Esophagus muscularis mucosa (tissue), 4 donors: ENCODE measurements around the gene CALCOCO1. TPM values are rescaled to one million over a fixed set of nuclear protein-coding genes. Genes with fewer than 3 reads are reported as not detected.

ENCODE experiments used
- DNase-seq: peaks from one replicate; pipeline ENCODE4 v3.0.0-alpha.2; 2017; ENCODE audit errors: extremely low spot score
- H3K27ac ChIP-seq, 4 donors: fragments of 200-600 bp; sonication (generic); replicated peaks in 1 of 4; 1 replicate in 3 of 4; 2 replicates in 1 of 4; pipeline ENCODE4 v1.5.1; 2016 to 2019; ENCODE audit warnings: mild to moderate bottlenecking in 1 of 4
- H3K27me3 ChIP-seq, 4 donors: fragments of 200-600 bp; sonication (generic); one replicate each; pipeline versions ENCODE4 v1.5.1 to v1.6.0; 2016 to 2019
- H3K36me3 ChIP-seq, 4 donors: fragments of 200-600 bp; sonication (generic); one replicate each; pipeline ENCODE4 v1.5.1; 2016 to 2019
- H3K4me1 ChIP-seq, 4 donors: fragments of 200-600 bp; sonication (generic); one replicate each; pipeline ENCODE4 v1.5.1; 2016 to 2019
- H3K4me3 ChIP-seq, 4 donors: fragments of 200-600 bp; sonication (generic); 1 replicate in 2 of 4; 2 replicates in 2 of 4; pipeline ENCODE4 v1.5.1; 2016 to 2019; ENCODE audit warnings: mild to moderate bottlenecking in 4 of 4, moderate library complexity in 1 of 4
- H3K9me3 ChIP-seq, 4 donors: fragments of 200-600 bp; sonication (generic); 1 replicate in 3 of 4; 2 replicates in 1 of 4; pipeline ENCODE4 v1.5.1; 2016 to 2019
- EP300 ChIP-seq: sonication (generic); formaldehyde crosslinking; IDR thresholded peaks from one replicate; pipeline ENCODE4 v1.6.1; 2017; ENCODE audit warnings: antibody characterized with exemption
- POLR2A ChIP-seq: fragments of 450-650 bp; IDR thresholded peaks from one replicate; pipeline ENCODE4 v1.6.1; 2017; ENCODE audit warnings: antibody characterized with exemption, moderate library complexity, mild to moderate bottlenecking, low read depth
- POLR2AphosphoS5 ChIP-seq, 2 donors: sonication (generic); formaldehyde crosslinking; IDR thresholded peaks; one replicate each; pipeline ENCODE4 v1.6.1; 2017; ENCODE audit warnings: antibody characterized with exemption in 2 of 2
- whole genome bisulfite sequencing: methylation state at CpG from one replicate; pipeline ENCODE4 v1.1.5; 2018; 5-methylcytosine and 5-hydroxymethylcytosine counted together
- intact Hi-C: fragments of 100-400 bp; cut with DNase I; formaldehyde crosslinking; loops from one replicate; pipeline ENCODE4 v1.15.1; 2023
- total RNA-seq, 4 donors: library from RNA; depleted of rRNA; stranded (reverse); fragments of >200 nt; gene quantifications; one replicate each; pipeline versions ENCODE4 v1.1.0 to v1.2.1, GENCODE V29; 2016
- TF ChIP-seq, protein P1 (sequence below), 3 experiments: fragments of 200-600 bp in 2 of 3; fragments of 450-650 bp in 1 of 3; sonication (generic) in 2 of 3; IDR thresholded peaks; one replicate each; pipeline ENCODE4 v1.5.1; 2017 to 2019; ENCODE audit warnings: antibody characterized with exemption in 3 of 3, mild to moderate bottlenecking in 2 of 3, moderate library complexity in 1 of 3

The CALCOCO1 gene
- total RNA-seq, 4 donors from 2014 or later, result 252 to 487 (median 347) TPM

DNA sequence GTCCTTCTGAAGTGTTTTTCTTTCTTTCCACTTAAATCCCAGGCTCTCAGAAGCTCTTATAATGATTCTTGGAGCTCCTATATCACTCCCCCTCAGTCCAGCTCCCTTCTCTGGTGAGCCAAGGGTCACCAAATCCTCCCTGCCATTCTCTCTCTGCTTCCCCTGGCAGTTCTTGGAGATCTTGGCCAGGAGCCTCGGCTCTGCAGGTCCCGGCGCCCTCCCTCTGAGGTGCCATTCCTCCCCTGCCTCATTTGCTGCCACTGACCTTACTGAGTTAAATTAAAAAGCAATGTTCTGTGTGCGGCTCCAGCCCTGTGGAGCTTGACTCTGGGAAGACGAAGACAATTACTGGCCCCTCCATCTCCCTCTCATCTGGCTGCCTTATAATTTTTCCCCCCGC lies 17.5 kb upstream of the CALCOCO1 start:
- TF ChIP-seq POLR2A, result no peak
- Histone ChIP-seq H3K27ac (no peak overlapping the region), H3K9me3 (no peaks in the 10 kb centered on the region), H3K36me3 (no peaks in the 10 kb centered on the region), H3K4me3 (no peak overlapping the region), H3K27me3 (peaks cover 0 to 79% (median 40%) of the 10 kb centered on the region in 4 donors), H3K4me1 (peaks cover 8 to 24% (median 19%) of the 10 kb centered on the region in 4 donors)
- DNase-seq, result no peak
- 56% methylated on average over 6 of the region's 6 CpGs for WGBS
- intact Hi-C loops, result no loop called here

DNA sequence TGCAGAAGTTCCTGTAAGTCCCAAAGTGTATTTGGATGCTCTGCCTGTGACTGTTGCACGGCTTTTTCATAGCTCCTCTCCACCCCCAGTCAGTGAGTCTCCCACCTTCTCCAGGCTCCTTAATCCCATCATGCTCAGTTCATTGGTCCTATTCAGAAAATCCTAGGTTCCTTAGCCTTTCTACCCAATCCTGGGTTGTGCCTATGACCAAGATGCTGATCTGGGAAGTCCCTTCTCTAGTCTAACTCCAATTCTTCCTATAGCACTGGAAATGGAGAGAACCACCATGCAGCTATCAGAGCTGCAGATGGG lies 16.8 kb upstream of the CALCOCO1 start:
- Histone ChIP-seq H3K4me1 (peaks cover 14 to 30% (median 26%) of the 10 kb centered on the region in 4 donors), H3K36me3 (no peaks in the 10 kb centered on the region), H3K27me3 (peaks cover 0 to 79% (median 45%) of the 10 kb centered on the region in 4 donors), H3K27ac (no peak overlapping the region), H3K9me3 (no peaks in the 10 kb centered on the region), H3K4me3 (no peak overlapping the region)
- TF ChIP-seq, protein P1, sequence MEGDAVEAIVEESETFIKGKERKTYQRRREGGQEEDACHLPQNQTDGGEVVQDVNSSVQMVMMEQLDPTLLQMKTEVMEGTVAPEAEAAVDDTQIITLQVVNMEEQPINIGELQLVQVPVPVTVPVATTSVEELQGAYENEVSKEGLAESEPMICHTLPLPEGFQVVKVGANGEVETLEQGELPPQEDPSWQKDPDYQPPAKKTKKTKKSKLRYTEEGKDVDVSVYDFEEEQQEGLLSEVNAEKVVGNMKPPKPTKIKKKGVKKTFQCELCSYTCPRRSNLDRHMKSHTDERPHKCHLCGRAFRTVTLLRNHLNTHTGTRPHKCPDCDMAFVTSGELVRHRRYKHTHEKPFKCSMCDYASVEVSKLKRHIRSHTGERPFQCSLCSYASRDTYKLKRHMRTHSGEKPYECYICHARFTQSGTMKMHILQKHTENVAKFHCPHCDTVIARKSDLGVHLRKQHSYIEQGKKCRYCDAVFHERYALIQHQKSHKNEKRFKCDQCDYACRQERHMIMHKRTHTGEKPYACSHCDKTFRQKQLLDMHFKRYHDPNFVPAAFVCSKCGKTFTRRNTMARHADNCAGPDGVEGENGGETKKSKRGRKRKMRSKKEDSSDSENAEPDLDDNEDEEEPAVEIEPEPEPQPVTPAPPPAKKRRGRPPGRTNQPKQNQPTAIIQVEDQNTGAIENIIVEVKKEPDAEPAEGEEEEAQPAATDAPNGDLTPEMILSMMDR (IDR thresholded peaks at IDR 0.05), result no peak
- TF ChIP-seq POLR2AphosphoS5 (IDR thresholded peaks at IDR 0.05), result no peak
- TF ChIP-seq EP300, result no peak
- no peak for TF ChIP-seq POLR2A
- DNase-seq, result no peak
- 95% methylated on average over 1 of the region's 1 CpG for WGBS
- intact Hi-C loops, result no loop called here

DNA sequence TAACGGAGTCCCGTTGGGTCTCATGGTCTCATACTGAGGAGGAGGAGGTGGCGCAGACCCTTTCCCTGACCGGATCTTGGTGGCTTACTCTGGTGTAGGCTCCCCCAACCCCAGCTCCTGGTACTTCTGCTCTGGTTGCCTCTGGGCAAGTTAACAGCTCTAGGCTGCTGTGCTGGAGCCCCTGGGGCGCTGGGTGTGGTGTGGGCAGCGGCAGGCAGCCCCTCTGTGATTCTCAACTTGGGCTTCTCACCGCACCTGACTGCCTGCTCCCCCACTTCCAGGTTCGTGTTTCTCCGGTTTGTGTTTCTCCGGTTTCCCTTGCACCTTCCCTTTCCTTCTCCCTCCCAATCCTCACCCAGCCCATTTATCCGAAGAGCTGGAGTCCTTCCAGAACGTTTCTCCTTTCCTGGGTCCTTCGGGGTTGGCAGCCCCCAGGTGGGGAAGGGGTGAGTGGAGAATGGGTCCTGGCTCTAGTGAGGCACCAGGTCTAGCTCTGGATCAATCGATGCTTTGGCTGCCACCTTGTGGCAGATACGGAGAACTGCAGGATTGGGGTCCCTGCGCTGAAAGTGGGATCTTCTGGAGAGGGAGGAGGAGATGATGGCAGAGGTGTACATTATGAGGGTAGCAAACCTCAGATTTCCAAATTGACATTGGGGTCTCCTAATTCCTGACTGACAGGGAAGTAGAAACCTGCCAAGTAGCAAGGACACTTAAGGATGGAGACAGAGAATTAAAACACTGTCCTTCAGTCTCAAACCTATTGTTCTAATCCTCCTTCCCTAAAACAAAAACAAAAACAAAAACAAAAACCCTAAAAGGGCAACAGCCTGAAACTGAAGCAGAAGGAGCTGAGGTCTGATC lies 16.2 kb upstream of the CALCOCO1 start:
- Histone ChIP-seq H3K36me3 (no peaks in the 10 kb centered on the region), H3K9me3 (no peaks in the 10 kb centered on the region), H3K4me1 (peaks cover 15 to 36% (median 32%) of the 10 kb centered on the region in 4 donors), H3K27ac (no peak overlapping the region), H3K27me3 (peaks cover 0 to 79% (median 51%) of the 10 kb centered on the region in 4 donors), H3K4me3 (no peak overlapping the region)
- 19% methylated on average over 15 of the region's 16 CpGs for WGBS
- TF ChIP-seq, protein P1 (IDR thresholded peaks at IDR 0.05), result peak in 2 of 3 experiments; percentile 93 to 96
- TF ChIP-seq POLR2AphosphoS5 (IDR thresholded peaks at IDR 0.05) (peak in 1 of 2 donors; percentile 19), EP300 (no peak), POLR2A (no peak)
- intact Hi-C loops, result loop anchor here (2.0 kb wide), 1 partner anchor 41 kb away; no protein-coding TSS in a partner anchor
- no peak for DNase-seq

DNA sequence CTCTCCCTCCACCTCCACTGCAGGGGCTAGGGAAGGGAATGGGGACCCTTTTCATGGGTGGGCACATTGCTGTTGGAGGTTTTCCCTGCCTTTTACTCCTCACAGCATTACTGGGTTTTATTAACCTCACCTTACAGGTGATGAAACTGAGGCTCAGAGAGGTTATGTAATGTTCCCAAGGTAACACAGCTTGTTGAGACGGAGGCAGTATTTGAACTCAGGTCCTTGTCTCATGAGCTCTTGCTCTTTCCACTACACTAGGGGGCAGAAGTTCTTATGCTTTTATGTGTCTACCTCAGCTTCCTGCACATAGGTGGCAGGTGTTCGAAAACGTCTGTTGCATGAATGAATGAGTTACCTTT lies 12.9 kb upstream of the CALCOCO1 start:
- no peaks in the 10 kb centered on the region for H3K36me3 ChIP-seq
- TF ChIP-seq POLR2A, result no peak
- no peak overlapping the region for H3K27ac ChIP-seq
- DNase-seq, result no peak
- peak overlapping the region; percentile 31 to 42 (median 36) for H3K4me3 ChIP-seq
- 76% methylated on average over 3 of the region's 3 CpGs for WGBS
- intact Hi-C loops, result no loop called here
- peaks cover 2 to 95% (median 57%) of the 10 kb centered on the region in 4 donors for H3K27me3 ChIP-seq
- peaks cover 11 to 29% (median 27%) of the 10 kb centered on the region in 4 donors for H3K4me1 ChIP-seq
- H3K9me3 ChIP-seq, result no peaks in the 10 kb centered on the region

DNA sequence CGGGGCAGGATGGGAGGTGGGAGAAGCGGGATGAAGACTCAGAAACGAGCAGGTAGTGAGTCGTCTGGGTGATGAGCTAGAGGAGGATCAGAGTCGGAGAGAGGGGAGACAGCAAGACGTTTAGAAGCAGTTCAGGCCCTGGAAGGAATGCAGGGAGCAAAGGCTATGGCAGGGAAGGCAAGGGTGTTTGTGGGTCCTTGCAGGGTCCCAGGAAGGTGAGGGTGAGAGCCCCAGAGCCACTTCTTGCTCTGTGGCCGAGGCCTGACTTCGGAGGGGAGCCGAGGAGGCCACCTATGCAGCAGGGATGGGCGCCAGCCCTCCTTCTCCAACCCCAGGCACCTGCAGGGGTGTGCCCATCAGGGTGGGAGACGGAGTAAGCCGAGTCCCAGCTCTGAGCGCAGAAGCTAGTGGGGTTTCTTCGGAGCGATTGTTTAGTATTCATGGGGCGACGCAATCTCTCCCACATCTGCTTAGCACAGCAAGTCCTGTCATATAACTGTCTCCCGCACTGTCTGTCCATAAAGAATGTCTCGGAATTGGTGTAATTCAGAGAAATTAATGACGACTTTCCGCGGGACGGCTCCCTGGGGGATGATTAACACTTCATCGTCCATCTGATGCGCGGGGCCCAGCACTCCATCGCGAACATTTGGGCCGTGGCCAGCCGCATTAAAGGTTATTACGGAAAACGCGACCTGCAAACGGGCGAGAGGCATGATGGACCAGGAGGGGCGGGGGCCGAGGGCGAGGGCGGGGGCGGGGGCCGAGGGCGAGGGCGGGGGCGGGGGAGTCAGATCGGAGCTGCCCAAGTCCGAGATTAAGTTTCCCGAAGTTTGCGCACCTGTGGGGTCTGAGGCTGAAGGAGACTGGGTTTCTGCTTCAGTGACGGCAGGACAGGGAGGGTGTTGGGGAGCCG lies 12.2 kb upstream of the CALCOCO1 start:
- H3K27ac ChIP-seq, result no peak overlapping the region
- H3K36me3 ChIP-seq, result no peaks in the 10 kb centered on the region
- no peak for TF ChIP-seq POLR2A
- TF ChIP-seq, protein P1 (IDR thresholded peaks at IDR 0.05), result no peak
- TF ChIP-seq EP300, result no peak
- no peak for TF ChIP-seq POLR2AphosphoS5 (IDR thresholded peaks at IDR 0.05)
- peaks cover 2 to 90% (median 57%) of the 10 kb centered on the region in 4 donors for H3K27me3 ChIP-seq
- no peaks in the 10 kb centered on the region for H3K9me3 ChIP-seq
- intact Hi-C loops, result no loop called here
- peak overlapping the region; percentile 31 to 42 (median 36) for H3K4me3 ChIP-seq
- peaks cover 11 to 29% (median 27%) of the 10 kb centered on the region in 4 donors for H3K4me1 ChIP-seq
- no peak for DNase-seq
- 8% methylated on average over 24 of the region's 50 CpGs for WGBS
